ENCODE results near the gene IFI30.

IFI30 gene

DNA sequence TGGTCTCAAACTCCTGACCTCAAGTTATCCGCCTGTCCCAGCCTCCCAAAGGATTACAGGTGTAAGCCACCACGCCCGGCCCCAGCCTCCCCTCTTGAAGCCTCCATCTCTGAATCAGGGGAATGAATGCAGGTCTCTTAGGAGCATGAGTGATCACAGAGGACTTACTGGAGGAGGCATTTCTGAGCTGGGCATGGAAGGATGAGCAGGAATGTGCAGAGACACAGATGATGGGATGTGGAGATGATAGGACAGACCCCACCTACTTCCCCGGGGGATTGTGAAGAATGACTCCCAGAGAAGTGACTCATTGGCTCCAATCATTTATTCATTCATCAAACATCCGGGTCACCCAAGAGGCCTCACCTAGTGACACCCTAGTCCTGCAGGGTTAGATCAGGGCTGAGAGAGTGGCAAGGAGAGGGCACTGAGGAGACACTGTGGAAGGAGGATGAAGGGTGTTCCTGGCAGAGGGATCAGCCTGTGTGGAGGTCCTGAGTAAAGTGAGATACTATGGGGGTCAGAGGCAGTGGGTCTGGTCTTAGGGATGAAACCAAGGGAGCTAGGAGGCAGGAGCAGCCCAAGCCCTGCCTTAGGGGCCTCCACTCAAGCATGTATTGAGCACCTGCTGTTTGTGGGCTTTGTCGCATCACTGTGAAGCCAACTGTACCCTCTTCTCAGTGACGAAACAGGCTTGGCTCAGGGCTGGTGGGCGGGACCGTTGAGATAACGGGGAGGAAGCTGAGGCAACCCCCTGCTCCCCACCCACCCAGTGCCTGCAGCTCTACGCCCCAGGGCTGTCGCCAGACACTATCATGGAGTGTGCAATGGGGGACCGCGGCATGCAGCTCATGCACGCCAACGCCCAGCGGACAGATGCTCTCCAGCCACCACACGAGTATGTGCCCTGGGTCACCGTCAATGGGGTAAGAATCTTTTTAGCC is 3.0 kb downstream of the IFI30 start:
- DNase-seq (ENCODE audit: low read depth), result no peak
- TF ChIP-seq CTCF (conservative IDR thresholded peaks at IDR 0.05; ENCODE audit: control insufficient read depth, insufficient read depth, low read depth, low read length), result no peak
- no peak overlapping the region for H3K4me3 ChIP-seq (ENCODE audit: control insufficient read depth, low read depth, low read length)

- TF ChIP-seq CTCF (conservative IDR thresholded peaks at IDR 0.05; ENCODE audit: control insufficient read depth, insufficient read depth, low read depth, low read length), result no peak
- DNase-seq (ENCODE audit: low read depth), result no peak
- H3K4me3 ChIP-seq (ENCODE audit: control insufficient read depth, low read depth, low read length), result no peak overlapping the region
Measured at GRCh38 chr19:18179957-18180356, 6.3 kb downstream of the IFI30 start.

DNA sequence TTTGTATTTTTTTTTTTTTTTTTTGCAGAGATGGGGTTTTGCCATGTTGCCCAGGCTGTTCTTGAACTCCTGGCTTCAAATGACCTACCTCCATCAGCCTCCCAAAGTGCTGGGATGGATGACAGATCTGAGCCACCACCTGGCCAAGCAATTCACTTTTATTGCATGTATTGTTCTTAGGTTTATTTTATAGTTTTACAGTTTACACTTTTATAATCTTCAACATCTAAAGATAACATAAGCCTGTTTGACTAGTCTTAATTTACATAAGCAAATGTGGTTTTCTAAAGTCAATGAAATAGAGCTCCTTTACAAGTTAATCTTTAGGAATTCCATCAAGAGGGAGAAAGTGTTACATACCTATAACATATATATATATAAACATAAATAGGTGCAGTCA is 9.9 kb downstream of the IFI30 start:
- no peak for TF ChIP-seq CTCF (conservative IDR thresholded peaks at IDR 0.05; ENCODE audit: control insufficient read depth, insufficient read depth, low read depth, low read length)
- no peak for DNase-seq (ENCODE audit: low read depth)
- H3K4me3 ChIP-seq (ENCODE audit: control insufficient read depth, low read depth, low read length), result no peak overlapping the region

DNA sequence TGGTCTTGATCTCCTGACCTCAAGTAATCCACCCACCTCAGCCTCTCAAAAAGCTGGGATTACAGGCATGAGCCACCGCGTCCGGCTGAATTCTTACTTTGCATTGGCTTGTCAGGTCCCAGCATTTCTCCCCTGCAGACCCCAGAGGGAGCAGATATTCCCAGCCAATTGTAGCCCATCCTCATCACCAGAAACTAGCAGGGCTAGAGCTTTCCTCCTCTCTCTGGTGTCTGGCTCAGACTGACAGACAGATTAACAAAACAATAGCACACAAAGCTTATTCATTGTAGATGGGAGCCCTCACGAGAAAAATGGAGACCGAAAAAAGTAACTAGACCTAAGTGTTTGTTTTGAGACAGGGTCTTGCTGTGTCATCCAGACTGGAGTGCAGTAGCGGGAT is 11.9 kb downstream of the IFI30 start:
- H3K4me3 ChIP-seq (ENCODE audit: control insufficient read depth, low read depth, low read length), result no peak overlapping the region
- TF ChIP-seq CTCF (conservative IDR thresholded peaks at IDR 0.05; ENCODE audit: control insufficient read depth, insufficient read depth, low read depth, low read length), result no peak
- no peak for DNase-seq (ENCODE audit: low read depth)

DNA sequence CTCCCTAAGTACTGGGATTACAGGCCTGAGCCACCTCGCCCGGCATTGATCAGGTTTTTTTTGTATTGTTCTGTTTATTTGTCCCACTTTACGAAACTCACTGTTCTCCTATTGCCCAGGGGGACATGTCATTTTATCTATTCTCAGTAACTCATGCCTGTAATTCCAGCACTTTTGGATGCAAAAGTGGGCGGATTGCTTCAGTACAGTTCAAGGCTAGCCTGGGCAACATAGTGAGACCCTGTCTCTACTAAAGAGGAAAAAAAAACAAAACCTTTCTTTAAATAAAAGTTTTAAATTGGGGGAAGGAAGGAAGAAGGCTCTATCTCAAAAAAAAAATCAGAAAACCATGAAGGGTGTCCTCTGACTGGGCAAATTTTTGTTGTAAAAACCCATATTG is 16.7 kb downstream of the IFI30 start:
- no peak for DNase-seq (ENCODE audit: low read depth)
- no peak for TF ChIP-seq CTCF (conservative IDR thresholded peaks at IDR 0.05; ENCODE audit: control insufficient read depth, insufficient read depth, low read depth, low read length)

GRCh38 chr19:18191640-18192062 is 18.0 kb downstream of the IFI30 start:
- DNase-seq (ENCODE audit: low read depth), result no peak
- peak overlapping the region; percentile 68 for H3K4me3 ChIP-seq (ENCODE audit: control insufficient read depth, low read depth, low read length)

More for the DNA sequence above, 16.7 kb downstream of the IFI30 start:
- H3K4me3 ChIP-seq (ENCODE audit: control insufficient read depth, low read depth, low read length), result no peak overlapping the region

More at GRCh38 chr19:18191640-18192062, 18.0 kb downstream of the IFI30 start:
- no peak for TF ChIP-seq CTCF (conservative IDR thresholded peaks at IDR 0.05; ENCODE audit: control insufficient read depth, insufficient read depth, low read depth, low read length)
